Endothelial cell of umbilical vein (primary cell): ENCODE measurements around the gene DIP2B.

Experiments
- CTCF ChIP-seq, 2 donors: IDR thresholded peaks; 1 replicate in 1 of 2; 2 replicates in 1 of 2; pipeline ENCODE4 v1.5.1; 2011; ENCODE audit warnings: low read length in 2 of 2, mild to moderate bottlenecking in 2 of 2, moderate library complexity in 2 of 2, control low read depth in 1 of 2, inconsistent platforms in 1 of 2, low read depth in 1 of 2; ENCODE audit not compliant: insufficient read depth in 1 of 2; ENCODE audit errors: extremely low read depth in 1 of 2
- GATA2 ChIP-seq: IDR thresholded peaks from 2 replicates; pipeline ENCODE4 v1.7.0; 2011; ENCODE audit warnings: low read depth, mild to moderate bottlenecking, moderate library complexity, mixed read lengths, low read length; ENCODE audit not compliant: insufficient read length, insufficient read depth
- JUN ChIP-seq: IDR thresholded peaks from 2 replicates; pipeline ENCODE4 v1.6.1; 2011; ENCODE audit warnings: borderline replicate concordance, low read depth; ENCODE audit not compliant: insufficient read length, insufficient read depth
- MAX ChIP-seq: IDR thresholded peaks from 2 replicates; pipeline ENCODE4 v1.6.1; 2011; ENCODE audit not compliant: insufficient read depth, insufficient read length
- MYC ChIP-seq: IDR thresholded peaks from one replicate; pipeline ENCODE4 v1.6.1; 2011; ENCODE audit warnings: mild to moderate bottlenecking, low read depth, low read length
- POLR2A ChIP-seq: IDR thresholded peaks from 2 replicates; pipeline ENCODE4 v1.6.1; 2012; ENCODE audit warnings: low read depth, mild to moderate bottlenecking, control low read depth, low read length
- POLR2AphosphoS5 ChIP-seq: IDR thresholded peaks from 2 replicates; pipeline ENCODE4 v1.6.1; 2012; ENCODE audit warnings: low read depth, mild to moderate bottlenecking, control low read depth, low read length, moderate library complexity; ENCODE audit not compliant: insufficient read depth

GRCh38 chr12:50745861-50746260, 241.1 kb downstream of the DIP2B start:
- TF ChIP-seq CTCF (IDR thresholded peaks at IDR 0.05; ENCODE audit: extremely low read depth in 1 of 2, insufficient read depth in 1 of 2, low read depth in 1 of 2, low read length in 2 of 2) (no peak), JUN (no peak), POLR2AphosphoS5 (no peak), MAX (no peak), POLR2A (no peak), GATA2 (no peak), MYC (no peak)
